Upper lobe of right lung (tissue), 1 donor: ENCODE measurements around the gene CDKN1B. TPM values are rescaled to one million over a fixed set of nuclear protein-coding genes. Genes with fewer than 3 reads are reported as not detected.

ENCODE experiments used
- ATAC-seq: fragments of 200-7000 bp; cut with Tn5 transposase; one replicate; pipeline ENCODE4 v1.9.1; 2020; ENCODE audit warnings: mild to moderate bottlenecking, moderate library complexity
- DNase-seq: peaks from one replicate; pipeline ENCODE4 v3.0.0-alpha.2; 2020
- H3K27ac ChIP-seq: fragments of 200-600 bp; one replicate; pipeline ENCODE4 v1.8.0; 2022
- H3K27me3 ChIP-seq: fragments of 200-600 bp; one replicate; pipeline ENCODE4 v1.8.0; 2022; ENCODE audit warnings: mild to moderate bottlenecking
- H3K36me3 ChIP-seq: fragments of 200-600 bp; one replicate; pipeline ENCODE4 v1.8.0; 2022
- H3K4me1 ChIP-seq: fragments of 200-600 bp; one replicate; pipeline ENCODE4 v1.8.0; 2022
- H3K4me3 ChIP-seq: fragments of 200-600 bp; one replicate; pipeline ENCODE4 v1.8.0; 2022; ENCODE audit warnings: mild to moderate bottlenecking
- H3K9me3 ChIP-seq: fragments of 200-600 bp; one replicate; pipeline ENCODE4 v1.8.0; 2022
- intact Hi-C: fragments of 100-400 bp; cut with DNase I; formaldehyde crosslinking; loops from one replicate; pipeline ENCODE4 v1.11.0; 2022
- total RNA-seq: library from RNA; stranded (reverse); fragmentation: NEBNext Ultra II Directional; extraction: Animal tissue kit (Norgen Biotek cat#: 25700); gene quantifications from one replicate; pipeline ENCODE4 v1.2.1, GENCODE V29; 2021
- TF ChIP-seq, protein P1 (sequence below): fragments of 200-600 bp; IDR thresholded peaks from one replicate; pipeline ENCODE4 v1.8.0; 2022; ENCODE audit warnings: antibody characterized with exemption
- donor health status: DM: no; HTN: yes; CAD: no; lungs with severe emphysema.

CDKN1B gene
- total RNA-seq, 1 donor from 2014 or later, result 51.4 TPM

- intact Hi-C loops, result no loop called here
- no peaks in the 10 kb centered on the region for H3K4me1 ChIP-seq
- ATAC-seq, result no peak
Observed at GRCh38 chr12:12691549-12691948, 25.6 kb upstream of the CDKN1B start.

DNA sequence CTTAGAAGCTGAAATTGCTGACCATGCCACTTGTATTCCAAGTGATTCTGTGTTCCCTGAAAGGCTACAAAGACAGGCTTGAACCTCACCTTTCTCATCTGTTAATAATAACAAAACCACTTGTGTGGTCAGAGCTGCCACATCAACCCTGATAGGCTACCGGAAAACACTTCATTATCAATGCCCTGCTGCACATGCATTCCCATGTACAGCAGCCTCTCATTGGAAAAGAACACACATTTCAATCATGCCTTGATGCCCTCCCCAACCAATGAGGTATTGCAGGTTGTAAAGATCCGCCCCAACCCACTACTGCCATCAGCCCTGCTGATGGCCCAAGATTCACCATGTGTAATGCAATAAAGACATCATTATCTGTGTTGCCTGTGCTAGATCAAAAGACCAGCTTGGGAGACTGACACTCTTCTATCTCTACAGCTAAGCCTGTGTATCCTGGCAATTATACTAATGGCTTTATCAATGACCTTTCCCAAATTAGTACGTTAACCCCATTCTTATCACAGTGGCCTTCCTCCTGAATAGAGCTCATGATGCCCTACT is 24.0 kb upstream of the CDKN1B start:
- Histone ChIP-seq H3K27me3 (no peaks in the 10 kb centered on the region), H3K4me3 (no peak overlapping the region), H3K27ac (no peak overlapping the region), H3K4me1 (peaks cover 7% of the 10 kb centered on the region), H3K36me3 (no peaks in the 10 kb centered on the region), H3K9me3 (no peaks in the 10 kb centered on the region)
- ATAC-seq (no peak), DNase-seq (no peak)
- intact Hi-C loops, result no loop called here
- TF ChIP-seq, protein P1, sequence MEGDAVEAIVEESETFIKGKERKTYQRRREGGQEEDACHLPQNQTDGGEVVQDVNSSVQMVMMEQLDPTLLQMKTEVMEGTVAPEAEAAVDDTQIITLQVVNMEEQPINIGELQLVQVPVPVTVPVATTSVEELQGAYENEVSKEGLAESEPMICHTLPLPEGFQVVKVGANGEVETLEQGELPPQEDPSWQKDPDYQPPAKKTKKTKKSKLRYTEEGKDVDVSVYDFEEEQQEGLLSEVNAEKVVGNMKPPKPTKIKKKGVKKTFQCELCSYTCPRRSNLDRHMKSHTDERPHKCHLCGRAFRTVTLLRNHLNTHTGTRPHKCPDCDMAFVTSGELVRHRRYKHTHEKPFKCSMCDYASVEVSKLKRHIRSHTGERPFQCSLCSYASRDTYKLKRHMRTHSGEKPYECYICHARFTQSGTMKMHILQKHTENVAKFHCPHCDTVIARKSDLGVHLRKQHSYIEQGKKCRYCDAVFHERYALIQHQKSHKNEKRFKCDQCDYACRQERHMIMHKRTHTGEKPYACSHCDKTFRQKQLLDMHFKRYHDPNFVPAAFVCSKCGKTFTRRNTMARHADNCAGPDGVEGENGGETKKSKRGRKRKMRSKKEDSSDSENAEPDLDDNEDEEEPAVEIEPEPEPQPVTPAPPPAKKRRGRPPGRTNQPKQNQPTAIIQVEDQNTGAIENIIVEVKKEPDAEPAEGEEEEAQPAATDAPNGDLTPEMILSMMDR, result no peak

More at GRCh38 chr12:12691549-12691948, 25.6 kb upstream of the CDKN1B start:
- Histone ChIP-seq H3K27ac (no peak overlapping the region), H3K9me3 (no peaks in the 10 kb centered on the region), H3K27me3 (no peaks in the 10 kb centered on the region), H3K4me3 (no peak overlapping the region), H3K36me3 (no peaks in the 10 kb centered on the region)
- TF ChIP-seq, protein P1, result no peak
- no peak for DNase-seq

DNA sequence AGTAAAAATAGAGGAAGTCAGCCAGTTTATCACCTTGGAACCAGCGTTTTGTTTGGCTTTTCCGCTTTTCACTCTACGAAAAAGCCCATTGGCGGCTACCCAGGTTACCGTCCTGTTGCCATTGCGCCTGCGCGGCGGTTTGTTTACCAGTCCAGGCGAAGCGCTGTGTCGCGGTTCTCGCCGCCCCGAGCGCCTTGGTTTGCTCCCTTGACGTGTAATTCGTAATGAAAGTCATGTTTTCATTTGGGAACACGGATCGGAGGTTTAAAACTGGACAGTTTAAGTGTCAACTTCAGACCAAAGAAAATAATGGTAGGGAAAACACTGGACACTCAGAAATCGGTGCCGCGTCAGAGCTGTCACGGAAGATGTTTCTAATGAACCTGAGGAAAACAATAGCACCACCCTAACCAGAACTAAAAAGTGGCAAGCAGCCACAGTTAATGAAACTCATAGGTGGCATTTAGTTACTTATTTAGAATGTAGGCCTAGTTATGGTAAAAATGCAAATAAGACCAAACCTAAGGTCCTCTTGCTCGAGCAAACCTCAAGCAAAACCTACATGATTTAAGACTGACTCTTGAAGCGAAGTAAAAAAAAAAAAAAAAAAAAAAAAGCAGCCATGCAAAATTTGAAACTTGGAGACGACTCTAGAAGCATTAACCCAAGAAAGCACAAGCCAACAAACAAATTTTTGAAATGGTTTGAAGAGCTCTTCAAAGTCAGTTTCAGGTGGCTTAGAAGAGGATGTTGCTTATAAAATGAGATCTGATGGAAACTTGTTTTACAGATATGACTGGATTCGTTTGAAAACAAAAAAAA is 20.4 kb upstream of the CDKN1B start:
- DNase-seq (peak; percentile 96), ATAC-seq (peak; percentile 93)
- Histone ChIP-seq H3K4me3 (peak overlapping the region; percentile 72), H3K27ac (peak overlapping the region; percentile 99), H3K4me1 (peaks cover 7% of the 10 kb centered on the region), H3K27me3 (no peaks in the 10 kb centered on the region), H3K36me3 (no peaks in the 10 kb centered on the region), H3K9me3 (no peaks in the 10 kb centered on the region)
- TF ChIP-seq, protein P1, result no peak
- intact Hi-C loops, result no loop called here

GRCh38 chr12:12699345-12699744 is 17.8 kb upstream of the CDKN1B start:
- no peak overlapping the region for H3K4me3 ChIP-seq
- no peaks in the 10 kb centered on the region for H3K36me3 ChIP-seq
- no peaks in the 10 kb centered on the region for H3K9me3 ChIP-seq
- no peak for DNase-seq
- no peaks in the 10 kb centered on the region for H3K27me3 ChIP-seq
- H3K4me1 ChIP-seq, result peaks cover 11% of the 10 kb centered on the region
- no peak overlapping the region for H3K27ac ChIP-seq
- no peak for ATAC-seq
- TF ChIP-seq, protein P1, result no peak
- intact Hi-C loops, result no loop called here

DNA sequence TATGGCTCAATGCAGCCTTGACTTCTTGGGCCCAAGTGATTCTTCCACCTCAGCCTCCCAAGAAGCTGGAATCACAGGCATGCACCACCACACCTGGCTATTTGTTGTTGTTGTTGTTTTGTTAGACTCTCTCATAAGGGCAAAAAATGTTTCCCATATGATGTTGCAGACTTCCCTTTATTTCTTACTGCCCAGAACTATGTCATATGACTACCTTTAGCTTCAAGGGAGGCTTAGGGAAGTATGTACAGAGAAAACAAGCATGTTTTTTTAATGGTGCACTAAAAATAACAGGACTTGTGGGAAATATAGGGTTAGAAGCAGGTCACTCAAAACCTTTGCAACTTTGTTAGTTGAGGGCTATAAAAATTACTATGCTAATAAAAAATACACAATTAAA is 16.9 kb upstream of the CDKN1B start:
- Histone ChIP-seq H3K4me3 (no peak overlapping the region), H3K27me3 (no peaks in the 10 kb centered on the region), H3K36me3 (no peaks in the 10 kb centered on the region), H3K27ac (no peak overlapping the region), H3K9me3 (no peaks in the 10 kb centered on the region), H3K4me1 (peaks cover 12% of the 10 kb centered on the region)
- TF ChIP-seq, protein P1, result no peak
- ATAC-seq (no peak), DNase-seq (no peak)
- intact Hi-C loops, result loop anchor here (10.0 kb wide), 1 partner anchor 325 kb away; no protein-coding TSS in a partner anchor
